ENCODE results near the gene PPP1R12B.
"Not testable (repeated sequence)": the region's sequence is repeated elsewhere in the genome, so short reads cannot be mapped to it uniquely, and the experiment has no call there.

DNA sequence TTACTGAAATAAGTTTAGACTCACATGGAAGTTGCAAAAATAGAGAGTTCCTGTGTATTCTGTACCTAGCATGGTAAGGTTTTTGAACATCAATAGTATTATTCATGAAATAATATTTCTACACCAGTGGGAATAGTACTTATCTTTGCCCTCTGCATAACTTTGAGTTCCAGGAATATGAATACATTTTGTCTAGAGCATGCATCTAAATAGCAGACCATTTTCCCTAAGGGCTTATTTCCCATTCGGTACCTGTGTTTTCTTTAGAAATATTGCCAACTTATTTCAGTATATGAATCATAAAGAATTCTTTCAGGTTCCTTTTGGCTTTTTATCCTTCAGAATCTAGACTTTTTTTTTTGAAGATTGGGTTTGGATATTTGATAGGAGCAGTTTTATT, 81.6 kb downstream of the PPP1R12B start:
- not testable (repeated sequence) for TF ChIP-seq CTCF (conservative IDR thresholded peaks at IDR 0.05); EZH2 (IDR thresholded peaks at IDR 0.05; ENCODE audit: low read depth)
